K562 (cell line): ENCODE data around the gene DENND4C. TPM values are rescaled to one million over a fixed set of nuclear protein-coding genes. Genes with fewer than 3 reads are reported as not detected.

Experiments
- ATAC-seq: fragments of 200-7000 bp; cut with Tn5 transposase; 3 replicates; pipeline ENCODE4 v1.9.1; 2020; ENCODE audit warnings: moderate library complexity
- BruUV-seq: library from RNA; stranded (reverse); fragments of 400-500 nt; replicated peaks from 2 replicates; lab custom pipeline; 2021; lab: Mats Ljungman, UMichigan
- CTCF ChIA-PET: fragments of 300-600 bp; formaldehyde crosslinking; extraction: SDS; loops from one replicate; lab custom pipeline; 2021; ENCODE audit warnings: low intra/inter-chr PET ratio; lab: Yijun Ruan, JAX
- POLR2A ChIA-PET: fragments of 300-600, 350-650 bp; sonication (Branson Sonifier 250); formaldehyde crosslinking; extraction: SDS; loops from one replicate; lab custom pipeline; 2021; ENCODE audit warnings: antibody characterized with exemption, inconsistent platforms; lab: Yijun Ruan, JAX
- DNase-seq, 4 experiments: peaks; one replicate each; pipeline versions ENCODE4 v3.0.0 to v3.0.0-alpha.2; 2011 to 2018; ENCODE audit warnings: low spot score in 3 of 4, mixed read lengths in 3 of 4; ENCODE audit errors: extremely low read depth in 1 of 4
- FAIRE-seq: peaks from 2 replicates; lab custom pipeline; 2011; peaks lifted over from hg19 to GRCh38; lab: Jason Lieb, UNC
- H2AFZ ChIP-seq: 2 replicates; pipeline ENCODE4 v1.6.0; 2011; ENCODE audit warnings: low read depth, low read length, control low read depth, inconsistent platforms
- H3K27ac ChIP-seq: fragments of 200-600 bp; 3 replicates; pipeline ENCODE4 v1.8.0; 2011; ENCODE audit warnings: low read depth, mild to moderate bottlenecking, control low read depth, inconsistent platforms, low read length, moderate library complexity, mixed read lengths; ENCODE audit errors: extremely low read depth
- H3K27me3 ChIP-seq, 2 experiments: fragments of 300-600 bp in 1 of 2; 2 replicates in 1 of 2; 3 replicates in 1 of 2; pipeline versions ENCODE4 v1.6.0 to v1.8.0; 2011; ENCODE audit warnings: inconsistent platforms in 2 of 2, low read length in 2 of 2, mild to moderate bottlenecking in 1 of 2, mixed read lengths in 1 of 2, moderate library complexity in 1 of 2; ENCODE audit not compliant: control insufficient read depth in 2 of 2, insufficient read depth in 2 of 2
- H3K36me3 ChIP-seq: fragments of 300-600 bp; 3 replicates; pipeline ENCODE4 v1.8.0; 2011; ENCODE audit warnings: mild to moderate bottlenecking, low read length, inconsistent platforms; ENCODE audit not compliant: control insufficient read depth, insufficient read depth
- H3K4me1 ChIP-seq, 2 experiments: fragments of 200-600 bp in 1 of 2; replicated peaks in 1 of 2; 2 replicates in 1 of 2; 3 replicates in 1 of 2; pipeline versions ENCODE4 v1.5.1 to v1.8.0; 2011; ENCODE audit warnings: inconsistent platforms in 2 of 2, low read length in 2 of 2, mild to moderate bottlenecking in 1 of 2, mixed read lengths in 1 of 2, moderate library complexity in 1 of 2; ENCODE audit not compliant: control insufficient read depth in 2 of 2, insufficient read depth in 2 of 2
- H3K4me2 ChIP-seq: 2 replicates; pipeline ENCODE4 v1.6.1; 2011; ENCODE audit warnings: low read length, control low read depth, inconsistent platforms, mixed read lengths; ENCODE audit not compliant: insufficient read depth
- H3K4me3 ChIP-seq: fragments of 200-600 bp; sonication (generic), shearing (Covaris generic); 2 replicates; pipeline ENCODE4 v1.5.1; 2016; ENCODE audit warnings: control low read depth, inconsistent platforms
- H3K79me2 ChIP-seq: fragments of 200-600 bp; 3 replicates; pipeline ENCODE4 v1.8.0; 2011; ENCODE audit warnings: low read length, inconsistent platforms; ENCODE audit not compliant: control insufficient read depth, insufficient read depth
- H3K9ac ChIP-seq, 2 experiments: 2 replicates each; pipeline versions ENCODE4 v1.6.0 to v1.6.1; 2011; ENCODE audit warnings: low read depth in 2 of 2, low read length in 2 of 2, control low read depth in 1 of 2, inconsistent platforms in 1 of 2, mild to moderate bottlenecking in 1 of 2, mixed read lengths in 1 of 2; ENCODE audit not compliant: insufficient read depth in 1 of 2
- H3K9me1 ChIP-seq: one replicate; pipeline ENCODE4 v1.6.0; 2011; ENCODE audit warnings: inconsistent platforms, mild to moderate bottlenecking, low read length, moderate library complexity; ENCODE audit not compliant: control insufficient read depth, insufficient read depth
- H3K9me3 ChIP-seq: replicated peaks from 2 replicates; pipeline ENCODE4 v1.5.1; 2011; ENCODE audit warnings: low read depth, low read length, inconsistent platforms; ENCODE audit not compliant: control insufficient read depth, insufficient read depth
- H4K20me1 ChIP-seq: replicated peaks from 2 replicates; pipeline ENCODE4 v1.6.1; 2011; ENCODE audit warnings: low read length, inconsistent platforms, mixed read lengths; ENCODE audit not compliant: control insufficient read depth, insufficient read depth
- BCL6 ChIP-seq: fragments of 250-450 bp; sonication (Bioruptor Pico); IDR thresholded peaks from 2 replicates; pipeline ENCODE4 v1.4.0; 2020
- CREBBP ChIP-seq: IDR thresholded peaks from one replicate; pipeline ENCODE4 v1.6.1; 2012; ENCODE audit warnings: low read depth, mild to moderate bottlenecking, control low read depth, inconsistent platforms, low read length
- EGR1 ChIP-seq: fragments of 450-650 bp; conservative IDR thresholded peaks from 2 replicates; pipeline ENCODE4 v1.6.1; 2017; ENCODE audit warnings: mild to moderate bottlenecking
- EP300 ChIP-seq: IDR thresholded peaks from 2 replicates; pipeline ENCODE4 v1.6.1; 2012; ENCODE audit warnings: low read length, improper control_type of control experiment
- MTF1 ChIP-seq: fragments of 250-450 bp; sonication (Bioruptor Pico); IDR thresholded peaks from 2 replicates; pipeline ENCODE4 v1.9.0; 2021; ENCODE audit warnings: moderate library complexity, mild to moderate bottlenecking, inconsistent platforms, borderline replicate concordance
- PTTG1 ChIP-seq: fragments of 450-650 bp; IDR thresholded peaks from 2 replicates; pipeline ENCODE4 v1.6.1; 2016; ENCODE audit warnings: low read depth, mild to moderate bottlenecking, missing genetic modification characterization, missing compliant biosample characterization
- SMARCE1 ChIP-seq: fragments of 450-650 bp; IDR thresholded peaks from 2 replicates; pipeline ENCODE4 v1.7.1; 2016; ENCODE audit warnings: mild to moderate bottlenecking
- ZFP30 ChIP-seq: fragments of 250-450 bp; sonication (Bioruptor Pico); IDR thresholded peaks from 2 replicates; pipeline ENCODE4 v1.8.0; 2022; ENCODE audit warnings: moderate library complexity, mild to moderate bottlenecking, inconsistent platforms, borderline replicate concordance
- ZNF324 ChIP-seq: fragments of 250-450 bp; sonication (Bioruptor Pico); IDR thresholded peaks from 2 replicates; pipeline ENCODE4 v1.4.0; 2020; ENCODE audit warnings: mild to moderate bottlenecking
- ZNF584 ChIP-seq: fragments of 200-800 bp; sonication (Bioruptor generic); IDR thresholded peaks from 2 replicates; pipeline ENCODE4 v1.6.1; 2016; ENCODE audit warnings: low read depth, mild to moderate bottlenecking, missing genetic modification characterization, missing compliant biosample characterization
- WGBS: fragments of 100-300 bp; shearing (Covaris generic); methylation state at CpG from one replicate; pipeline ENCODE4 v1.1.6; 2016; ENCODE audit warnings: low coverage, mixed read lengths; ENCODE audit not compliant: insufficient coverage; ENCODE audit errors: missing lambda C conversion rate; 5-methylcytosine and 5-hydroxymethylcytosine counted together
- in situ Hi-C: fragments of 300-500 bp; cut with MboI; formaldehyde crosslinking; loops from 4 replicates; pipeline ENCODE4 v1.15.0; 2018; ENCODE audit warnings: inconsistent platforms, mixed read lengths
- intact Hi-C: fragments of 100-400 bp; cut with micrococcal nuclease; formaldehyde crosslinking; loops from 2 replicates; pipeline ENCODE4 v1.14.2; 2022
- polyA plus RNA-seq, 8 experiments: library from polyadenylated mRNA; depleted of rRNA in 4 of 8; stranded (reverse) in 5 of 8; unstranded in 3 of 8; fragments of >200 nt; fragmentation: Nextera tagmentation in 2 of 8; fragmentation: Illumina TruSeq in 1 of 8; extraction: Ambion mirVana in 2 of 8; extraction: Trizol in 1 of 8; gene quantifications; 2 replicates each; pipeline versions ENCODE4 v1.2.1 to v1.2.3, GENCODE V29; 2011 to 2014; ENCODE audit warnings: inconsistent platforms in 1 of 8, missing spikeins in 1 of 8
- total RNA-seq, 7 experiments: library from RNA; depleted of rRNA in 6 of 7; stranded (reverse); fragments of >200 nt in 6 of 7; fragmentation: Illumina TruSeq in 2 of 7; extraction: Trizol in 2 of 7; gene quantifications; 2 replicates each; pipeline versions ENCODE4 v1.2.1 to v1.2.3, GENCODE V29; 2011 to 2021; ENCODE audit warnings: low replicate concordance in 1 of 7
- TF ChIP-seq, protein P1 (sequence below): fragments of 450-650 bp; IDR thresholded peaks from 2 replicates; pipeline ENCODE4 v1.6.1; 2014; ENCODE audit warnings: low read depth, mild to moderate bottlenecking, moderate library complexity, borderline replicate concordance
- TF ChIP-seq, protein P2 (sequence below): IDR thresholded peaks from 3 replicates; pipeline ENCODE4 v1.6.1; 2011; ENCODE audit warnings: borderline replicate concordance, mild to moderate bottlenecking; ENCODE audit not compliant: insufficient read length, insufficient read depth

Gene DENND4C
- total and polyA plus RNA-seq, 9 of the 15 experiments (the other 6 are each of a cell fraction or from before 2014, with no cell fraction given) = 4.8 to 31.8 (median 13.9) TPM

DNA sequence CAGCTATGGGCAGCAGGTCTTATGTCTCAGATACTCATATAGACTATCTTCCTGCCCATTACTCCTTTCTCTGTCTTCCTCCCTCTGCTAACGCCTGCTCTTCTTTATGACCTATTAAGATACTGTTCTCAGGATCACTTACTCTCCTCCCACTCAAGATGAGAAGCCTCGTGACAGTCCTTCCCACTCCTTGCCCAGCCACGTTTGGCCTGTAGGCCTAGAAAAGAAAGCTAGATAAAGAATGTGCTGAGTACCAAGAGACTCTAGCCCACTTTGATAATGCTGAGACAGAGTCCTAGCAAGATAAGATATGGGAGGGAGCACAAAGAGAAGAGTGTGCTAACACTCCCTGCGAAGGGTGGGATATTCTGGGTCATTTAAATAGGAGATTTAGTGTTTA, 6.8 kb upstream of the DENND4C start (continued):
- TF ChIP-seq, protein P1, sequence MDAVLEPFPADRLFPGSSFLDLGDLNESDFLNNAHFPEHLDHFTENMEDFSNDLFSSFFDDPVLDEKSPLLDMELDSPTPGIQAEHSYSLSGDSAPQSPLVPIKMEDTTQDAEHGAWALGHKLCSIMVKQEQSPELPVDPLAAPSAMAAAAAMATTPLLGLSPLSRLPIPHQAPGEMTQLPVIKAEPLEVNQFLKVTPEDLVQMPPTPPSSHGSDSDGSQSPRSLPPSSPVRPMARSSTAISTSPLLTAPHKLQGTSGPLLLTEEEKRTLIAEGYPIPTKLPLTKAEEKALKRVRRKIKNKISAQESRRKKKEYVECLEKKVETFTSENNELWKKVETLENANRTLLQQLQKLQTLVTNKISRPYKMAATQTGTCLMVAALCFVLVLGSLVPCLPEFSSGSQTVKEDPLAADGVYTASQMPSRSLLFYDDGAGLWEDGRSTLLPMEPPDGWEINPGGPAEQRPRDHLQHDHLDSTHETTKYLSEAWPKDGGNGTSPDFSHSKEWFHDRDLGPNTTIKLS = no peak
- TF ChIP-seq BCL6 (CRISPR knock-in tag) (no peak), ZNF584 (no peak), MTF1 (no peak), ZNF324 (CRISPR knock-in tag) (no peak), EP300 (peak; percentile 26; the same call in 1 of the 2 replicates), SMARCE1 (0 out of 2 replicates have a peak, but pooled peaks have one; percentile 18), PTTG1 (no peak), CREBBP (no peak)

DNA sequence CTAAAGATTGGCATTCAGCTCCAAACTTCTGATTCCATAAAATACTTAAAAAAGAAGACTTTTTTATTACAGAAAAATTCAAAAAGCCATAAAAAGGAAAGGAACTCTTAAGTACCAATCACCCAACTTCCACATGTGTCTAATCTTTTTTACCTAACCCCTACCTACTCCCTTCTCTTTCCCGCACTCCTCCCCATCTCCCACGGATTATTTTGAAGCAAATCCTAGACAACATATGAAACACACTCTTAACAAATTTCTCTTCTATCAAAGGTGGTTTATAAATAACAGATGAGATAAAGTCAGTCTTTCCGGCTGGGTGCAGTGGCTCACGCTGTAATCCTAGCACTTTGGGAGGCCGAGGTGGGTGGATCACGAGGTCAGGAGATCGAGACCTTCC, 5.9 kb upstream of the DENND4C start:
- DNase-seq (no peak), ATAC-seq (no peak), FAIRE-seq (no peak)
- WGBS = 67% methylated on average over 7 of the region's 7 CpGs
- no peak overlapping the region for H3K27ac ChIP-seq
- peaks cover 4 to 8% of the 10 kb centered on the region in 2 experiments; a peak in 4 of 5 replicates for H3K4me1 ChIP-seq
- ChIA-PET POLR2A (no interaction called here), CTCF (no interaction called here)
- H2AFZ ChIP-seq = no peak overlapping the region
- no peaks in the 10 kb centered on the region for H3K79me2 ChIP-seq
- no peaks in the 10 kb centered on the region for H3K36me3 ChIP-seq
- no peaks in the 10 kb centered on the region for H3K9me3 ChIP-seq
- no peak overlapping the region for H3K9ac ChIP-seq
- in situ Hi-C loops (no loop called here), intact Hi-C loops (no loop called here)
- H4K20me1 ChIP-seq = no peaks in the 10 kb centered on the region
- H3K4me3 ChIP-seq = no peak overlapping the region
- H3K4me2 ChIP-seq = no peak overlapping the region
- TF ChIP-seq, protein P2, sequence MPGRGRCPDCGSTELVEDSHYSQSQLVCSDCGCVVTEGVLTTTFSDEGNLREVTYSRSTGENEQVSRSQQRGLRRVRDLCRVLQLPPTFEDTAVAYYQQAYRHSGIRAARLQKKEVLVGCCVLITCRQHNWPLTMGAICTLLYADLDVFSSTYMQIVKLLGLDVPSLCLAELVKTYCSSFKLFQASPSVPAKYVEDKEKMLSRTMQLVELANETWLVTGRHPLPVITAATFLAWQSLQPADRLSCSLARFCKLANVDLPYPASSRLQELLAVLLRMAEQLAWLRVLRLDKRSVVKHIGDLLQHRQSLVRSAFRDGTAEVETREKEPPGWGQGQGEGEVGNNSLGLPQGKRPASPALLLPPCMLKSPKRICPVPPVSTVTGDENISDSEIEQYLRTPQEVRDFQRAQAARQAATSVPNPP = no peak
- TF ChIP-seq ZFP30 (CRISPR knock-in tag) (no peak), EGR1 (0 out of 2 replicates have a peak, but pooled peaks have one; percentile 8)
- BruUV-seq = no TSS peak
- H3K27me3 ChIP-seq = no peaks in the 10 kb centered on the region
- no peaks in the 10 kb centered on the region for H3K9me1 ChIP-seq
